Renal cortex interstitium (tissue), 11 donors: ENCODE results near the gene MON1B. TPM values are rescaled to one million over a fixed set of nuclear protein-coding genes. Genes with fewer than 3 reads are reported as not detected.
A peak's percentile ranks its signal among the peaks of the same experiment; 100 is the strongest.

Source experiments
- DNase-seq, 11 donors: peaks; one replicate each; pipeline ENCODE4 v3.0.0-alpha.2; 2013; ENCODE audit warnings: low read depth in 9 of 11, low spot score in 4 of 11; ENCODE audit errors: extremely low read depth in 1 of 11
- polyA plus RNA-seq, 3 donors: library from polyadenylated mRNA; unstranded; fragments of 120-200 nt; gene quantifications; one replicate each; pipeline ENCODE4 v1.2.1, GENCODE V29; 2013; ENCODE audit not compliant: insufficient read length in 3 of 3

Gene MON1B
- polyA plus RNA-seq, 3 donors, result 24.4 to 29.8 (median 27.0) TPM

DNA sequence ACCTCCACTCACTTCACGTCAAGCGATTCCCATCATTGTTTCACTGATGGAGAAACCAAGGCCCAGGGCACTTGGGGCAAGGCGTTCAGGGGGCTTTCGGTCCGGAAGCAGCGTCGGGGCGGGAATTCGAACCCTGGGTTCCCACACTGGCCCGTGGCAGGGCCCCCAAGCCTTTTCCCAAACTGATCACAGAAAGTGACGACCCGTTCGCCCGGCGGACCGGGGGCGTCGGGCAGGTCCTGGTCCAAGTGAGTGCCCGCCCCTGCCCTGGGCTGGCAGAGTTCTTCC, 856 bp upstream of the MON1B start:
- DNase-seq, result no peak

DNA sequence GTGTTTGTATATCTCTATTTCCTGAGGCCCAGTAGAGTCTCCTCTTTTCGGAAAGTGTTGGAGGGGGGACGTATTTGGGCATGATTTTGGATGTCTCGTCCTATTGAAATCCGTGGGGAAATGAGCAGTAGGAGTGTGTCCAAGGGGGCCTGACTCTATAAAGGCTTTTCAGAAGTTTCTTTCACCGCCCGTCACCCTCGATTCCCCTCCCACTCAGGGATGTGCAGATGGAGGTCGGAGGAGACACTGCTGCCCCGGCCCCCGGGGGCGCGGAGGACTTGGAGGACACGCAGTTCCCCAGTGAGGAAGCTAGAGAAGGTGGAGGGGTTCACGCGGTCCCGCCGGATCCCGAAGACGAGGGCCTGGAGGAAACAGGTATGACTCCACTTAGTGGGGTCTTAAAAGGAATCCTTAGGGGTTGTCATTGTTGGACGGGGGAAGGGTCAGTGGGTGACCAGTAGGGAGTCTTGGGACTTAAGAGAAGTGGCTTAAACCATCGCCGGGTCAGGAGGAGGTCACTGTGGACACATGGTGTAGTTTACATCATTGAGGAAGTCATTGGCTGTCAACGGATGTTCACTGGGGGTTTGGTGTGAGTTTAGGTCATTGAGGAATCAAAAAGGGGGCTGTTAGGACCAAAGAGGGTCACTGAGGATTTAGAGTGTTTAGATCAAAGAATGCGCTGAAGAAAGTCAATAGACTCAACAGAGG, 424 bp downstream of the MON1B start:
- DNase-seq, result peak in 1 of 11 donors; percentile 3

DNA sequence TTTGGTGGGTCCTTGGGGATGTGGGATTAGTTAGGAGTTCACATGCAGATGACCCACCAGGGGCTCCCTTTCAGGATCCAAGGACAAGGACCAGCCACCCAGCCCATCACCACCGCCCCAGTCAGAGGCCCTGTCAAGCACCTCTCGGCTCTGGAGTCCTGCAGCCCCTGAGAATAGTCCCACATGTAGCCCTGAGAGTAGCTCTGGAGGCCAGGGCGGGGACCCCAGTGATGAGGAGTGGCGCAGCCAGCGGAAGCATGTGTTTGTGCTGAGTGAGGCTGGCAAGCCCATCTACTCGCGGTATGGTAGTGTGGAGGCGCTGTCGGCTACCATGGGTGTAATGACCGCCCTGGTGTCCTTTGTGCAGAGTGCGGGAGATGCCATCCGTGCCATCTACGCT, 2.4 kb downstream of the MON1B start:
- DNase-seq, result no peak

DNA sequence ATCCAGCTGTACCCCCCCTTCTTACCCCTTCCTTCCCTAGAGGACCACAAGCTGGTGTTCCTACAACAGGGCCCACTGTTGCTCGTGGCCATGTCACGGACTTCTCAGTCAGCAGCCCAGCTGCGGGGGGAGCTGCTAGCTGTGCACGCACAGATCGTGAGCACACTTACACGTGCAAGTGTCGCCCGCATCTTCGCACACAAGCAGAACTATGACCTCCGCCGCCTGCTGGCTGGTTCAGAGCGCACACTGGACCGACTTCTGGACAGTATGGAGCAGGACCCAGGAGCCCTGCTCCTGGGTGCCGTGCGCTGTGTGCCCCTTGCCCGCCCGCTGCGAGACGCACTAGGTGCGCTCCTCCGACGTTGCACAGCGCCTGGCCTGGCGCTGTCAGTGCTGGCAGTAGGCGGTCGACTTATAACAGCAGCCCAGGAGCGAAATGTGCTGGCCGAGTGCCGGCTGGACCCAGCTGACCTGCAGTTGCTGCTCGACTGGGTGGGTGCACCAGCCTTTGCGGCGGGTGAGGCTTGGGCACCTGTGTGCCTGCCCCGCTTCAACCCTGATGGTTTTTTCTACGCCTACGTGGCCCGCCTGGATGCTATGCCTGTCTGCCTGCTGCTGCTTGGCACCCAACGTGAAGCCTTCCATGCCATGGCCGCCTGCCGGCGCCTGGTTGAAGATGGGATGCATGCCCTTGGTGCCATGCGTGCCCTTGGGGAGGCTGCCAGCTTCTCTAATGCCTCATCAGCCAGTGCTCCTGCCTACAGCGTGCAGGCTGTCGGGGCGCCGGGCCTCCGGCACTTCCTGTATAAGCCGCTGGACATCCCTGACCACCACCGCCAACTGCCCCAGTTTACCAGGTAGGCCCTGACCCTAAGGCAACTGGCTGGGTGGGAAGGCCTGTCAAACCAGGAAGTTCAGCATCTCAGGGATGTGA, 3.6 kb downstream of the MON1B start:
- DNase-seq, result no peak

DNA sequence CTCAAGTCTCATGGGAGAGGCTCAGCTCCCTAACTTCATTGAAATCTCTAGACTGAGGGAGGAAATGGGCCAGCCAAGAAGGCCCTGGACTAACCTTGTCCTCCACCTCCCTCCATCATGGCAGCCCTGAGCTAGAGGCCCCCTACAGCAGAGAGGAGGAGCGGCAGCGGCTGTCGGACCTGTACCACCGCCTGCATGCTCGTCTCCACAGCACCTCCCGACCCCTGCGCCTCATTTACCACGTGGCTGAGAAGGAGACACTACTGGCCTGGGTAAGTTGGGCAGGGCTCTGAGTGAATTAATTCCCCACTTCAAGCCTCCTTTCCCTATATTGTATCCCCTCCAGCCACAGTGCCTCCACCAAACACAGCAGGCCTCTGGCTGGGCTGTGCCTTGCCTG, 4.4 kb downstream of the MON1B start:
- no peak for DNase-seq

DNA sequence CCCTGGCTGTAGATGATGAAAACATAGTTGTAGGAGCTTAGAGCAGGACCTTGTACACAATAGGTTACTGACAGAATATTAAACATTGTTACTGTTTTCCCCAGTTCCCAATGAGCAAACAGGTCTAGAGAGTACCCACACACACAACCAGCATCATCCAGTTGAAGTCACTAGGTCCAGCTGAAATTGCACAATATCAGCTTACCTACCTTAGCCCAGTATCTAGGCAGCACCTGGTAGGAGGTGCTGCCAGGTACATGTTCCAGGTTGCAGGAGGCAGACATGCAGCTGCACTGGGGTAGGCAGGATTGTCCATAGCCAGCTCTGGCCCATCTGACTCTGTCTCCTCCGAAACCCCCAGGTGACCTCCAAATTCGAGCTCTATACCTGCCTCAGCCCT, 6.8 kb downstream of the MON1B start:
- DNase-seq, result no peak

DNA sequence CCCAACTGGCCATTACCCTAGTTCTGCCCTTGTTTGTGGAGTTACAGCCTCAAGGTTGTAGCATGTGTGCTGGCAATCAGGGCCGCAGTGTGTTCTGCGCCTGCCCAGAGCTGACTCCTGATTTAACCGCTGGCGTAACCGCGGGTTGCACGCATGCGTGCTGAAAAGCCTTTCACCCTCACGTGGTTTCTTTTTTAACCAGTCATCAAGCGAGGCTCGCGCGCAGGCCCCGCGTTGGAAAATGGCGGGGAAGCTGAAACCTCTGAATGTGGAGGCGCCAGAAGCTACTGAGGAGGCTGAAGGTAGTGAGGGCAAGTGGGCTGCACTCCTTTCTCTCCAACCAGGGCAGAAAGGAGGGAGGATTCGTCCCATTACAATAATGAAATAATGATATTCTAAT, 8.2 kb downstream of the MON1B start, which contains the start of gene SYCE1L:
SYCE1L (plus strand) TSS at position 198 of the 400 bp plus-strand sequence; CDS start at position 242, 44 bp downstream.
- no peak for DNase-seq

DNA sequence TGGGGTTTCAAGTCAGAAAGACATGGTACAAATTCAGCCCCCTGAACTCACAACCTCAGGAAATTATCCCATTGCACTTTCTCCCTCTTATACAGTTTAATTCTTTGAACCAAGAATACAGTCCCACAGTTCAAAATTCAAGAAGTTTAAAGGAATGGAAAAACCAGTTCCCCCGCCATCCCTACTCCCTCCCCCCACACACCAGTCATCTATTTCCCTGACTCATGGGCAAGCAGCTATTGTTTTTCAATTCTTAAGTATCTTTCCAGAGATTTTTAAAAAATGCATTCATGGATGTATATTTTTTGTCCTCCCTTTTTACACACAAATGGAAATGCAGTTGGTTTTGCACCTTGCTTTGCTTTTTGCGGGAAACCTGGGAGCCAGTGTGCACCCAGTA, 15.5 kb downstream of the MON1B start:
- no peak for DNase-seq

DNA sequence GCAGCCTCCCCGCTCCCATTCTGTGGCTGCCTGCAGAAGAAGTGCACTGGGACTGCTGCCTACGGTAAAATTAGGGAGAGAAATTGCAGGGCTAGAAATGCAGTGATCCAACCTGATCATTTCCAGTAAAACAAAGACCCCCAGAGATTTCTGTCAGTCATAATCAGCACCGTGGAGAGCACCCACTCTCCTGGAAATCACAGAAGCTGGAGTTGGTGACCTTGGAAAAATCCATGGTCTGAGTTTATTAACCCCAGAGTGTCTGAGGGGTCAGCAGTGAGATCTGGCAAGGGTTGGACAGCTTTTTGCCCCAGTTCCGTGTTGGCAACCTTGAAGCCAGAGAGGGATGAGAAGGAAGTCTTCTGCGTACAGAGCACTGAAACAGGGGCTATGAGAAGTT, 16.0 kb downstream of the MON1B start:
- peak in 1 of 11 donors; percentile 7 for DNase-seq

DNA sequence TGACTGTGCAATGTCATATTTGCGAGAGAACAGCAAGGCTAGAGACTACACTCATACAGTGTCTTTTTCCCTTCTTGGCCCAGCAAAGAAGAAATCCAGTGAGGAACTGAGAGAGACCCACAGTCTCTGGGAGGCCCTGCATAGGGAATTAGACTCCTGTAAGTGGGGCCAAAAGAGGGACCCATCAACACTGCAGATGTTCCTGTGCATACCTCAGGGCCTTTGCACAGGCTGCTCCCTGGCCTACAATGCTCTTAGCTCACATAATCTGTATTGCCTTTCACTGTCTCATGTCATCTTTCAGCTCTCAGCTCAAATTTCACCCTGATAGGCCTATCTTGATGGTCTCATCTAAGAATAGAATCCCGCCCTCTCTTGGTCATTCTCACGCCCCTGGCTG, 17.4 kb downstream of the MON1B start:
- no peak for DNase-seq

DNA sequence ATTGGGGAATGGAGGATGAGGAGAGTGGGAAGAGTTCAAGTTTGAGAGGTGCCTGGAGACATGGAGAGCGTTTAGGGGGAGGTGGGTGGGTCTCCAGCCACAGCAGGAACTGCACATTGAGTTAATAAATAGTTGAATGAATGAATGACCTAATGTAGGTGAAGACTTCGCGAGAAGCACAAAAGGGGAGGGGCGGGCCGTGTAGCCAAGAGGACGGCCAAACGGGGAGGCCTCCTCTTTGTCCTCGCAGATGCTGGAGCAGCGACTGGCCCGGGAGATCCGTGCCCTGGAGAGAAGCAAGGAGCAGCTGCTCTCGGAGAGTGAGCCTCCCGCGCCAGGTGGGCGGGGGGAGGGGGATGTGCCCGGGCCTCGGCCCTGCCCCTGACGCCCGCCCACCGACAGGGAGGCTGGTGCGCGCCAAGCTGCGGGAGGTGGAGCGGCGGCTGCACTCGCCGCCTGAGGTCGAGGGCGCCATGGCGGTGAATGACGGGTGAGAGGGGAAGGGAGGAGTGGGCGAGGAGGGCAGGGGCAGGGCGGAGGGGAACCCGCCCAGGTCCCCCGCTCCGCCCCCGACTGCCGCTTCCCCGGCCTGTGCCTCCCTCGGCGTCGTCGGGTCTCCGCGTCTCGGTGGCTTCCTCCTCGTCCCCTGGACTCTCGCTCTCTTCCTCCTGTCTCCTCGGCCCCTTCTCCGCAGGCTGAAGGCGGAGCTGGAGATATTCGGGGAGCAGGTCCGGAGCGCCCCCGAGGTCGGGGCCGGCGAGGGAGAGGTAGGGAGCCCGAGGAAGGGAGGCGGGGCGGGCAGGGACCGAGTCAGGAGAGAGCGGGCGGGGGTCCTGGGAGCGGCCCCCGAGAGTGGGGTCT, 21.1 kb downstream of the MON1B start:
- peak in 6 of 11 donors; percentile 31 to 68 (median 59) for DNase-seq

DNA sequence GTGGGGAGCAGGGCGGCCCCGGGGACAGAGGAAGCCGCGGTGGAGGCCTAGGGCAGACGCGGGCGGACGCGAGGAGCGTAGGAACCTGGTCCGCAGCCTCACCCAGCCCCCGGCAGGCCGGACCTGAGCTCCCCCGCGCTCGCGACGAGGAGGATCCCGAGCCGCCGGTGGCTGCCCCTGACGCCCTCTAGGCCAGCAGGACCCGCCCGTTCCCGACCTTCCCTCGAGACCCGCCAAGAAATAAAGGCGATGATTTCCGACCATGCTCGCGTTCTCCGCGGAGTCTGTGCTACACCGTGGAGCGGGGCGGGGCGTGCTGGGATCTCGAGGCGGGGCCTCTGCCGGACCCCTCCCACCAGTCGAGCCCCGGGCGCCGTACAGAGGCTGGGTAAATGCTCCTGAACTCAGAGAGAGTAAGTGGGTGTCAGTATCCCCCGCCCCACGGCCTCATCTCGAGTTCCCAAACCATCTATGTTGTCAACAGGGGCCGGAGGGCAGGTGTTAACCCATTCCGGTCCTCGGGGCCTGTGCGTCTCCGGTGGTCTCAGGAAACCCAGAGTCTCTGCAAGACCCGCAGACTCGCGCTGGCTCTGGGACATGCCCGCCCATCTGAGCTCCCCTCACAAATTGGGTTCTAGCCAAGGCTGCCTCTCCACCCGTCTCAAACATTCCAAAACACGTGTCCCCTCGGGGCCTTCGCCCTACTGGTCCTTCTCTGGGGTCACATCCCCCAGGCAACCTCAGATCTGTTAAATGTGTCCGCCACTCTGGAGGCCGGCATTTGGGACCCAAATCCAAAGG, 22.0 kb downstream of the MON1B start:
- DNase-seq, result peak in 4 of 11 donors; percentile 18 to 46 (median 42)

DNA sequence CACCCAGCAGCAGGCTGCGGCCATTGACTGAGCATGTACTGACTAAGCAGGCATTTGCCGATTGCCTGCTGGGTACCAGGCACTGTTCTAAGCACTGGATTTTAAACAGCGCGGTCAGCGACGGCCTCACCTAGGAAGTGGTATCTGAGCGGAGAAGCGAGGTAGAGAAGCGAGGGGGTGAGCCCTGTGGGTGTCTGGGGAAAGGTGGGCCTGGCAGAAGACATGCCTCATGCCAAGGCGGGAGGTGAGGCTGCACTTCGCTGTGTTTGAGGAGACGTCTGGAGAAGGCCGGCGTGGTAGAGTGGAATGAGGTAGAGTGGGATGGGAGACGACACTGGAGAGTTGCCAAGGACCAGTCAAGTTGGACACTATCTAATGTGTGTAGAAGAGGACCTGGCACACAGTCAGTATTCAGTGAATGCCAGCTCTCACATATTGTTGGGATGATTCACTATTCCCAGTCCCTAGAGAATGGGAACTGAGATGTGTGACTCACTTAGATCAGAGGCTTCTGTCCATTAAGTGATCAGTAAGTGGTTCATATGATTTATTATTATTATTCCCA, 22.6 kb downstream of the MON1B start:
- DNase-seq, result no peak

DNA sequence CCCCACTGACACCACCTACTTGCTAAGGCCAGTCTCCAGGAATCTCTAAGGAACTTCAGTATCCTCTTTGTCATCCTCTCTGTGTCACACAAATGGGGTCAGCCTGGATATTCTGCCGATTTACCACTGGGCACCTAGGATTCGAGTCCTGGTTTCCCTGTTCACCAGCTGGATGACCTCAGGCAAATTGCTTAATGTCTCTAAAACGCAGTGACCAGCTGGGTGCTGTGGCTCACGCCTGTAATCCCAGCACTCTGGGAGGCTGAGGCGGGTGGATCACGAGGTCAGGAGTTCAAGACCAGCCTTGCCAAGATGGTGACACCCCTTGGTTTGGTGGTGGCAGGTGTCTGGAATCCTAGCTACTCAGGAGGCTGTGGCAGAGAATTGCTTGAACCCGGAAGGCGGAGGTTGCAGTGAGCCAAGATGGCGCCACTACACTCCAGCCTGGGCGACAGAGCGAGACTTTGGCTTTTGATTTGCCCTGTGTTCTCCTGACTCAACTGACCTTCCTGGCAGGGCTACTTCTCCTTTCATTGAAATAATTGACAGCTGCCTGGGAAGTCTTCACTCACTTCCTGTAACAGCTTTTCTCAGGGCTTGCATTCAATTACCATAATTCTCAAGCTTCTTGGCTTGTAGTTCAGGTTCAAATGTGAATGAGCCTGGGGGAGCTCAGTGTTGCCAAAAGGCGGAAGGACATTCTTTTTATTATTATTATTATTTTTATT, 23.6 kb downstream of the MON1B start:
- DNase-seq, result no peak

DNA sequence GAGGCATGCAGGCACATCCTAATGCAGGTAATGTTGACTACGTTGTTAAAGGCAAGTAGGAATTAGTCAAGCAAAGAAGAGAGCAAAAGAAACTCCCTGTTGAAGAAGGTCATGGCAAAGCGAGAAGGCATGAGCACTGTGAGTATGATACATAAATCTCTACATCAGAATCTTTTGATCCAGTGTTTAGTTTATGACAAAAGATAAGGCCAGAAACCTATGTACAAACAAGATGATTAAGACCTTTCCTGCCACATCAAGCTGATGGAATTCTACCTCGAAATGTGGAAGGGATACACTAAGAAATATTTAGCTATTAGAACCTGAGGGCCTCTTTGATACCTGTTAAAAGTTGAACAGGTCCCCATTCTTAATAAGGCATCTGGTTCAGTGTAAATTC, 28.4 kb downstream of the MON1B start:
- no peak for DNase-seq

DNA sequence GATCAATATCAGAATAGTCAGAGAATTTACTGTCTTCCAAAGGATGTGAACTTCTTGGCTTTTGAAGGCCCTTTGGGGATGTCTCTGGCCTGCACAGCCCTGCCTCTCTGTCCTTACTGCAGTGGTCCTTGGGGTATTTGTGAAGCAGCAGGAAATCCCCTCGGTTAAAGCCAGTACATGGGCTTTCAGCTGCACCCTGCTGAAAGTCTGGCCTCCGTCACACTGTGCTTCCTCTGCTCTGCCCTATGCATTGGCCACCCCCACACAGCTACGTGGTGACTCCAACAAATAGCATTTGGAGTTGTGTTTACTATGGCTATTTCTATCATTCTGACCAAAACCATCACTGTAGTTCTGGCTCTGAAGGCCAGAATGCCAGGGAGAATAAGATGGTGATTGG, 29.4 kb downstream of the MON1B start:
- DNase-seq, result no peak

DNA sequence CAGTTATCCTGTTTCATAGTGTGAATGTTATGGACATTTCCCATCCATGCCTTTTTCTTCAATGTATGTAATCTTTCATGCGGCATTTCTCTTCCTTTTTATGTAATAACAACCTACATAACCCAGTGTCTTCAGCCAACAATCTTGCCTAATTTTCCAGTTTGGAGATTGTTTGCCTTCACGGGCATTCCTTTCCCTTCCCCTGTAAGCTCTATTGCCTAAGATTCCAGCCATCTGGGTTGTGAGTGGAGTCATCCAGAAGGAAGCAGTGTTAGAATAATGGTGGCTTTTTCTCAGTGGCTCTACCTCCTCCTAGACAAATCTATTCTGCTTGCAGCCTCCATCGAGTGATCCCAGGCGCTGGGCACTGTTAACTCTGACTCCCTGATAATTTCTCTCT, 30.5 kb downstream of the MON1B start:
- no peak for DNase-seq

DNA sequence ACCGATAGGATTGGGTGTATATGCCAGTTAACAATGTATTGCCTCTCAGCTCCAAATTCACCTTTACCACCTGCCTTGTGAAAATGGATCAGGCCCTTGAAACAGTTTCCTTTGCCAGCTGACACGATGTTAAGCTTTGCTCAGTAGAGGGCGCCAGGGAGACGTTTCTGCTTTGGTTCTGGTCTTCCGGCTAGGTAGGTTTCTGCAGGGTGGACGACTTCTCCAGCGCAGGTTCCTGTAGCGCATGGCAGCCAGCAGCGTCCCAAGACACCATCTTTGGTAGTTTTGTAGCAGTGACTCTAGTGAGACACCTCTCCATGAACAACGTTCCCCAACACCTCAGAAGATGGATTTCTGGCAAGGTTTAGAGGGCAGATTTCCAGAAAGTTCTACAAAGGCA, 32.2 kb downstream of the MON1B start:
- DNase-seq, result no peak
